Stimulated activated CD8-positive, alpha-beta memory T cell treated with anti-CD3 and anti-CD28 coated beads, Interleukin-7, amount 100 ng/mL, for 1 hour (primary cell): ENCODE measurements around the gene ADCK2.
"Not testable (repeated sequence)": the region's sequence is repeated elsewhere in the genome, so short reads cannot be mapped to it uniquely, and the experiment has no call there.

Experiments
- DNase-seq, 2 donors: peaks; one replicate each; pipeline ENCODE4 v3.0.0-alpha.2; 2020; ENCODE audit warnings: low read depth in 2 of 2

The ADCK2 gene

DNA sequence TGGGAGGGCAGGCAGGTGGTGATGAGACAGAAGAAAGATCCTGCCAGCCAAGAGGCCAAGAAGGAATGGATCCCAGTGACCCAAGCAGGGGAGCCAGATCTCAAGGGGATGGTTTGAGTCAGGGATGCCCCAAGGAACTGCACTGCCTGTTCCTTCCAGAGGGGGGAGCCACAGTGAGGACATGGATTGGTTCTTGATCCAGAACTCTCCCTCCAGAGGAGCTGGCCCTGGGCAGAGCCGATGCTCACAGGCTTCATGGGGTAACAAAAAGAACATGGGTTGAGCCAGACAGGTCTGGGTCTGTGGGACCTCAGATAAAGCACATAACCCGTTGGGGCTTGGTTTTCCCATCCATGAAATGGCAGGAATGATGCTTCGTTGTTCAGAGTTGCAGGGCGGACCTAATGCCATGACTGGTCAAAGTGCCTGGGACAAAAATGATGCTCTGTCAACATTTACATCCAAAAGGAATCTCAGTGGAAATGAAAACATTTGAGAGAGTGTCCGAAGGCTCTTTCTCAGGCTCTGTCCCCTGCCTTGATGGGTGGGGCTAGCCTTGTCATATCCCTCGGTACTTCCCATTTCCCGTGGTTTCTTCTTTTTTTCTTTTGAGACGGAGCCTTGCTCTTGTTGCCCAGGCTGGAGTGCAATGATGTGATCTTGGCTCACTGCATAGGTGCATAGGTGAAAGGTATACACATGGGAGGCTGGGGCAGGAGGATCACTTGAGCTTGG lies 27.4 kb upstream of the ADCK2 start:
- DNase-seq, result no peak

DNA sequence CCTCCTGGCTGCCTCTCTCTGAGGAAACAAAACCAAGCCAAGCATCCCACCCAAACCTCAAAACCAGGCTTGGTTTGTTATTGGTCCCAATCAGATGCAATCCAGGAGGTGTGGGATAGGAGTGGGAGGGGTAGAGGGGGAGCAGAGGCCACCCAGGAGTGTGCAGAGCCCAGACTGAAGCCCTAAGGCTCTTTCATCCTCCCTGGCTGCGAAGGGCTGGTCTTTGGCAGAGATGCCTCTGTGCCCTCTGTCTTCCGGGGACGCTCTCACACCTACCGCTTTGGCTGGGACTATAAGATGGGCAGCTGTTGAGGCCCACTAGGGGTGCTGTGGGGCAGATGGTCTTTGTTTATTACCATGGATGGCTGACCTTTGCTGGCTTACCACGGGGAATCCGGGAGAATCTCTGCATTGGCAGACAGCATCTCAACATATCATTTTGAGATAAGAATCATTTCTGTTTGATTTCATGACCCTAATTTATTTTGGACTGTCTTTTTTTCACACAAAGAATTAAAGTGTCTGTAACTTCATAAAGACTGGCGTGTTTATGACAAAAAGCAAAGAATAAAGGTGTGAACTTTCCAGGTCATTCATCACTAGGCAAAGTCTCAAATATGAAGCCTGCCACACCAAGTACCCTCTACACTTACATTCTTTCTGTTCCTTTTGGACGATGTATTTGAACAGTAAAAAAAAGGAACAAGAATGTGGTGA lies 25.7 kb upstream of the ADCK2 start:
- DNase-seq, result no peak

DNA sequence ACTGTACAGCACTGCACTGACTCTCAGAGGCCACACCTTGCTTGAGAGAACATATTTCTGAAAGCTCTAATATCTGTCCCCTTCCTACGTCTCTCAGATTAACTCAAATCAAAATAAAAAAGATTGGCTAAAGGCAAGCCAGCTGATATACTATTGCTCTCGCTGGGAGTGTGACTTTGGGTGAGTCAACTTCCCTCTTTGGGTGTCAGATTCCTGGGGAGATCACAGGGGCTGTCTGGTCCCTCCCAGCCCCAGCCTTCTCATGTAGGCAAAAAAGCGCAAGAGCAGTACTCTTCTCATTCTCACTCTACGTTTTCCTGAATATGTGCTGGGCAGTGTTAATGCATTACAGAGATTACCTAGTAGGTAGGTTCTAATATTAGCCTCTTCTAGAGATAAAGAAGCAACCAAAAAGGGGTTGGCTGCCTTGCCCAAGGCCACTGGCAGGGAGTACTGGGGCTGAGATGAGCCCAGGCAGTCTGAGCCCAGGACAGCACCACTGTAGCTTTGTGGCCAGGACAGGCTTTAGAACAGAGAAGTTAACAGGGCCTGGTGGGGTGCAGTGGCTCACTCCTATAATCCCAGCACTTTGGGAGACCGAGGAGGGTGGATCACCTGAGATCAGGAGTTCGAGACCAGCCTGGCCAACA lies 23.1 kb upstream of the ADCK2 start:
- DNase-seq, result no peak

DNA sequence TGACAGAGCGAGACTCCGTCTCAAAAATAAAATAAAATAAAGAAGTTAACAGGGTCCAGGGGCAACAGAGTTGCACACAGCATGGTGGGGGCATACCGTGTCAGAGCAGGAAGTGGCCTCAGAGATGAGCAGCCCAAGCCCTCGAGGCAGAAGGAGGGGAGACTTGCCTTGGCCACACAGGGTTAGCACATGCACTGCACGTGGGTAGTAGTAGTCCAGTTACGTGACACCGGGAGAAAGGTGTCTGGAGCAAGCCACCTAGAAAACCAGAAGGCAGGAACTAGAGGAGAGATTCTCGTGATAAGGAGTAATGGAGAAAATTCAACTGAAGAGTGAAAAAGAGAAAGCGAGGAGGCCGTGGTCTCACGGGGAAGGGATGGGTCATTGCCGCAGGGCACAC lies 22.4 kb upstream of the ADCK2 start:
- no peak for DNase-seq

DNA sequence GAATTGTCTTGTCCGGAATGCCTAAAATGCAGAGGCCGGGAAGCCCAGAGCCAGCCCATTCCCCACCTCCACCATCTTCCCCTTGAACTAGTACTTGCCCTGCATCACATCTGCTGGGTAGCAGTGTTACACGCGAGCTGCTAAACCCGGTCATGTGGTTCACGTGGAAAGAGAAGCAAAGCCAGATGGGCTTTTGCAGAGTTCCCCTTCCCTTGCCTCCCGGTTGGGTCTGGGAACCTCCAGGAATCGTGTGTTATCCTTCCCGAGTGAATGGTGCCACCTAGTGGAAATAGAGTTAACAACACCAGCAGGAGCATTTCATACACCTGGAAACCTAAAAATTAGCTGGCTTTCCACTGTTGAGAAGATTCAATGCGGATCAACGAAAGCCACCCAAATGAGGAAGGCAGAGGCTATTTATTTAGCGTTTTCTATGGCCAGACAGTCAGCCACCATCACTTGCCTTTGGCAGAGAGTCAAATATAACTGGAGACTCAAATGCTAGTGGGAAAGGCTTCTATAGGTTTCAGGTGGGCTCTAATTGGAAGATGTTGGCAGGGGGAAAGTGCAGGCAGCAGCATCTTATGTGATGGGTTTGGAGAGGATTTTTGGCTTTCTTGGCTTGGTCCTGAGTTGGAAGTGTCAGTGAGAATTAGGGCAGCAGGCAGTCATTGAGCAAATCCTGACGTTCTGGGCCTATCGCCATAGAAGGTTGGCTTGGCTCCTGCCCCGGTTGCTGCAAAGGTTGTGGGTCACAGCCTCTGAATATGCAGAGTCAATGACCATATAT lies 19.2 kb upstream of the ADCK2 start:
- DNase-seq, result no peak

DNA sequence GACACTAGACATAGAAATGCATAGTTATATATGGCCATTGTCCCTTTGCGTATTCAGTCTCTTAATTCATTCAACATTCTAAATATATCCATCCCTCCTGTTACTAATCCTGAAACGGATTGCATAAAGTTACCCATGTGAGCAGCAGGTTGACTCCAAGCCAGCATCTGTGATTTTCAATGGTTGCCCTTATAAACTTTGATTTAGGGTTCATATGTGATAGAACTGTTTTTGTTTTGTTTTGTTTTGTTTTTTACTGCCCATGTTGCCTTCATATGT lies 18.7 kb upstream of the ADCK2 start:
- DNase-seq, result no peak

DNA sequence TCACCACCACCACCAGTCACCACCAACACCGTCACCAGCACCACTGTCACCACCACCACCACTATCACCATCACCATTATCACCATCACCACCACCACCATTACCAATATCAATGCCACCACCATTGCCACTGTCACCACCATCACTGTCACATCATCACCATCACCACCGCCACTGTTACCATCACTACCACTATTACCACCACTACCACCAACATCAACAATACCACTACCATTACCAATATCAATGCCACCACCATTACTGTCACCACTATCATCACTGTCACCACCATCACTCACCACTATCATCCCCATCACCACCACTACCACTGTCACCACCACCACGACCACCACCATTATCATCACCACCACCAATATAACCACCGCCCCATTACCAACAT lies 18.1 kb upstream of the ADCK2 start:
- DNase-seq, result no peak

DNA sequence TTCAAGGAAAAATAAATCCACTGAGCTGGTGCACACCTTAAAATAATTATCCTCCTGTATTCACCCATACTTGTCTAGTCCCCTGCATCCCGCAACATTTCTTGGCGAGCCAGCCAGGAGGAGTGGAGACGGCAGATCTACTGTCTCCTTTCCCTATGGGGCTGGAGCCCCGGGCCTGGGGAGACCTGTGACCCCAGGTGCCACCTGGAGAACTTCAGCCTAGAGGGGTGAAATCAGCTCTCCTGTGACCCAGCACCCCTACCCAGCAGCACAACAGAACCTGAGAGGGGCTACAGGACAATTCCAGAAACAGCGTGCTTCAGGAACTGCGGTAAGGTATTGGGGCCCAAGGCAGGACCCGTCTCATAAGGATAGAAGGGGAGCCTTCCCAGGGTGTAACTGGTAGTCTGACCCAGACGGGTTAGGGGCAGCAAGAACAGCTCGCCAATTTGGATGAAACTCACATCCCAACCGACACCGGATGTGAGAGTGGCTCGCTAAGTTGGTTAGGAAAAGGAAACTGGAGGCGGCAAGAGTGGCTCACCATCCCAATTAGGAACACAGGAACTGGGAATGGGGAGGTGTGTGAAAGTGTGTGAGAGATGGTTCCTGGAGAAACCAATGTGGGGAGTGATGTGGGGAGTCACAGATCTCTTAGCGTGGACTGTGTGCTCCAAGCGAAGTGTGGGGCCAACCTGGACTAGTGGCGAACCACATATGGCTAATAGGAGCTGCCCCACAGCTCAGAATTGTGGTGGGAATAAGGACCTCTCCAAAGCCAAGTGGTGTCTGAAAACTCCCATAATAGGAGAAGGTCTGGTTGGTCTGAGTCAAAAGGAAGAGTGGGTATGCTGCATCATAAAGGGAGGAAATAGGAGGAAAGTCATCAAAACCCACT lies 17.0 kb upstream of the ADCK2 start:
- DNase-seq, result no peak

DNA sequence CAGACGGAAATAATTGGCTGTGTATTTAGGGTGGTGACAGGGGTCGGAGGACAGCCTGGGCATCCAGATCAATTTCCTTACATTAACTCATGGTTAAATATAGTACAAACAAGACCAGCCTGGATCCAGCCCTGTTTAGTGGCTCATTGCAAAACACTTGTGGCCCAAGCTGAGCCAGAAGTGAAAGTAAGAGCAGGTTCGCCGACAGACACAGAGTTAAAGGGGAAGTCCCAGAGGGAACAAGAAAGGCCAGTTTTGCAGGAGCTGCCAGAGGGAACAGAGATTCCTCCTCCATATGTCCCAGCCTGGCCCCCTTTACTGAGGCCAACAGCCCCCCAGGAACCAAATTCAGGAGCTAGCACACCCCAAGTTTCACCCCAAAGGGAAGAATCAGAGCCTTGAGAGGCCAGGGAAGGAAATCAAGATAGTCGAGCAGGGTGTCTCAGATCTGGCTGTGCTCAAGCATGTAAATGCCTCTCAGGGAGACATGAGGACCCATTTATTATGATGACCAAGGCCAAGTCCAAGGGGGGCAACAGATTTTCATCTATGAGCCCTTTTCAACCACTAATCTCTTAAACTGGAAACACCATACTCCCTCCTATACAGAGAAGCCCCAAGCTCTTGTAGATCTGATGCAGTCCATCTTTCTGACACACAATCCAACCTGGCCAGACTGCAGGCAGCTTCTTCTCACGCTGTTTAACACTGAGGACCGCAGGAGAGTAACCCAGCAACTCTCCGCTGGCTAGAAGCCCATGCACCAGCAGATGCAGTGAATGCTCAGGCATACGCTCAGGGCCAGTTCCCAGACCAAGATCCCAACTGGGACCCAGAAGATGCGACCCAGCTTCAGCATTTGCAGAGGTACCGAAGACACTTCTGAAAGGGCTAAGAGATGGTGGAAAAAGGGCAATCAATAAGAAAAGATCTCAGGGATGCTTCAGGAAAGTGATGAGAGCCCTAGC lies 15.9 kb upstream of the ADCK2 start:
- DNase-seq, result no peak

DNA sequence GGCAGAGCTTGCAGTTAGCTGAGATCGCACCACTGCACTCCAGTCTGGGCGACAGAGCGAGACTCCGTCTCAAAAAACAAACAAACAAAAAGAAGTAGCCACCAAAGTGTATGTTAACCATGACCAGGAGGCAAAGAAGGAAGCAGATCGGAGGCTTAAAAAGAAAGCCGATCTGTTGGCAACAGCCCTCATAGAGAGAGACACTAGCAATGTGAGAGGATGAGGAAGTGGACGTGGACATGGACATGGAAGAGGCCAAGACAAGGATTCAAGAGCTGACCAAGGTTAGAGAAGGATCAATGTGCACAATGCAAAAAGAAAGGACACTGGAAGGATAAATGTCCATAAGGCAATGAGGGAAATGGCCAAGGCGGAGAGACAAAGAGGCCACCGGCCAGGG lies 14.9 kb upstream of the ADCK2 start:
- DNase-seq, result no peak

DNA sequence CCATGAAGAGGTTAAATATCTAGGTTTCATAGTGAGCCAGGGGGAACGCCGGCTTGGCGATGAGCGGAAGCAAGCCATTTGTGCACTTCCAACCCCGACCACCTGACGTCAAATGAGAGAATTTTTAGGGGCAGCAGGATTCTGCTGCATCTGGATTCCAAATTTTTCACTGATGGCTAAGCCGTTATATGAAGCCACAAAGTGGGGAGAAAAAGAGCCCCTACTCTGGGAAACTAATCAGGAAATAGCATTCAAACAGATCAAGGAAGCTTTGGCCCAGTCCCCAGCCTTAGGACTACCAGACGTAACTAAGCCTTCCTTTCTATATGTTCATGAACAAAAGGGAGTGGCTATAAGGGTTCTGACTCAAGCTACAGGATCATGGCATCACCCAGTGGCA lies 12.9 kb upstream of the ADCK2 start:
- no peak for DNase-seq

DNA sequence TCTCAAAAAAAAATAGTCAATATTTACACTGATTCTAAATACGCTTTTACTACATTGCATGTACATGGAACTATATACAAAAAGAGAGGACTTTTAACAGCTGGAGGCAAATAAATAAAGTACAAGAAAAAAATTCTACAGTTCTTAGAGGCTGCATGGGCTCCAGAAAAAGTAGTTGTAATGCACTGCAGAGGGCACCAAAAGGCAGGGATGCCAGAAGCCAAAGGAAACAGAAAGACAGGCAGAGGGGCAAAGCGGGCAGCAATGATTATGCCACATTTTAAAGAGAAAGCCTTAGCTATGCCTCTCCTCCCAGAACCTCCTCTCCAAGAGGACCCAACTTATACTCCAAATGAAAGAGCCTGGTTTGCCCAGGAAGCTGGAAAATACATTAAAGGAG lies 11.6 kb upstream of the ADCK2 start:
- DNase-seq, result no peak

DNA sequence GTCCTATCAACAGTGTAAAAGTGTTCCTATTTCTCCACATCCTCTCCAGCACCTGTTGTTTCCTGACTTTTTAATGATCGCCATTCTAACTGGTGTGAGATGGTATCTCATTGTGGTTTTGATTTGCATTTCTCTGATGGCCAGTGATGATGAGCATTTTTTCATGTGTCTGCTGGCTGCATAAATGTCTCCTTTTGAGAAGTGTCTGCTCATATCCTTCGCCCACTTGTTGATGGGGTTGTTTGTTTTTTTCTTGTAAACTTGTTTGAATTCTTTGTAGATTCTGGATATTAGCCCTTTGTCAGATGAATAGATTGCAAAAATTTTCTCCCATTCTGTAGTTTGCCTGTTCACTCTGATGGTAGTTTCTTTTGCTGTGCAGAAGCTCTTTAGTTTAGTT lies 9.8 kb upstream of the ADCK2 start:
- not testable (repeated sequence) for DNase-seq

DNA sequence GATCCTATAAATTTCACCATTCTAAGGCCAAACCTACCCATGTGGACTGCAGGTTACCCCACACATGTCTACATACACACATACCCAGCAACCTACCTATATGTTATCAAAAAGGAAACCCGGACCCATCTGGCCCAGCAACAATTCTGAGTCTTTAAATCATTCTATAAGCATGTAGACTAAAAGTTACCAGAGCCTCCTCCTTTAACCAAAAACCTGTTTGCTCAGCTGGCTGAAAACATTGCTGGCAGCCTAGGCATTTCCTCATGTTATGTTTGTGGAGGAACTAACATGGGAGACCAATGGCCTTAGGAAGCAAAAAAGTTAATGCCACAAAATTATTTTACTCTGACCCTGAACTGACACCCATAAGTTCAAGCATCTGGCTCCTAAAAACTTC lies 5.3 kb upstream of the ADCK2 start:
- DNase-seq, result no peak

DNA sequence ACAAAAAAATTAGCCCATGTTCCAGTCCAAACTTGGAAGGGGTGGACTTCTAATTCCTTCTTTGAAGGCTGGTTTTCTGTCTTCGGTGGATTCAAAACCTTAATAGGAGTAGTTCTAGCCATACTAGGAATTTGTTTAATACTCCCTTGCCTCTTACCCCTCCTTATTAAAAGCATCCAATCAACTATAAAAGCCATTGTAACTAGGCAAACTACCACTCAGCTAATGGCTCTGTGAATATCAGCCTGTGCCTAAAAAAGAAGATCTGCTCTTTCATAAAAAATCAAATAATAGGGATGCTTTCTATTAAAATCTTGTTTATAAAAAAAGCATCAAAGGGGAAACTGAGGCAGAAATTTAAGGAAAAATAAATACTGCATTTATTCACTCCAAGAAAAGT lies 4.1 kb upstream of the ADCK2 start:
- DNase-seq, result no peak

DNA sequence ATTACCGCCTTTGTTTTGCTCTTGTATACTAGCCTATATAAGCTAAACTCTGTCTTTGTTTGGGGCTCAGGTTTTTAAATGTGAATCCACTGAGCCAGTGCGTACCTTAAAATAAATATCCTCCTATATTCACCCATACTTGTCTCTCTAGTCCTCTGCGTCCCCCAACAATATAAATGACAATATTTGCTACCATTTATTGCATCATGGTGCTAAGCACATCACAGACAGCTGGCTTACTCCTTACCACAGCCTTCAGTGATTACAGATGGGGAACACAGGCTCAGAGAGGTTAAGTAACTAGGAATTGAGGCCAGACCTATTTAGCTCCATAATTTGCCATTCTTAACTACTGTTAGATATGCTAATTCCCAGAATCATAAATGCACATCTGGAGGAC lies 3.4 kb upstream of the ADCK2 start:
- DNase-seq, result no peak

DNA sequence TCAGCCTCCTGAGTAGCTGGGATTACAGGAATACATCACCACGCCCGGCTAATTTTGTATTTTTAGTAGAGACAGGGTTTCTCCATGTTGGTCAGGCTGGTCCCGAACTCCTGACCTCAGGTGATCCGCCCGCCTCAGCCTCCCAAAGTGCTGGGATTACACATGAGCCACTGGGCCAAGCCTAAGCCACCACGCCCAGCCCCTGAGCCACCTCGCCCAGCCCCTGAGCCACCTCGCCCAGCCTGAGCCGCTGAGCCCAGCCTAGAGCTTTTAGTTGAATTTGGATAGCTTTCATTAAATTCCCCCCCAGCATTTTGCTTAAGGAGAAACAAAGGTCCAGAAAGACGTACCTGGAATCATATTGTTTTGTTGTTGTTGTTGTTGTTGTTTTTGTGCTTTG lies 2.9 kb upstream of the ADCK2 start:
- not testable (repeated sequence) for DNase-seq

DNA sequence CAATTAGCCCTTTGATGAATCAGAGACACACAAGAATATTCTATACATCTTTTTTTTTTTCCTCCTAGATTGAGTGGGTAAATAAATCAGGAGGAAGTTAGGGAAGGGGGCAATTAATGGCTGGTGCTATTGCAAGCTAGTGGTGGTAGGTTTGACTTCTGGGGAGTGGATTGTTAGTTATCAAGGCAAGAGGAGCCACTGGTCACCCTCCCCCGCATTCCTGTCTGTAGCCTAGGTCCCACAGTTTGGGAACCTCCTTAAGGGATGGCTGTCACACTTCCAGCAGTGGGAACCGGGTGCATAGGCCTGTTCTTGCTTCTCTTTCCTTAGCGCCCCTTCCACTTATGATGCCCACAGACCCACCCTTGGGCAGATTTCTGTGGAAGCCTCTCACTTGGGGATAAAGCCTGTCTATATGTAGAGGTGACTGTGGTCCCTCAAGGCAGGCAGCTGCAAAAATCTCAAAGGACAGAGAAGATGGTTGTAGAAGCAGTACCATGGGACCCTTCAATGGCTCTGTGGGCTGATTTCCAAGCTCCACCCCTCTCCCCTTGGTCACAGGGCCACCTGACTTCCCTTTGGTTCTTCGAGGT lies 2.3 kb upstream of the ADCK2 start:
- no peak for DNase-seq

DNA sequence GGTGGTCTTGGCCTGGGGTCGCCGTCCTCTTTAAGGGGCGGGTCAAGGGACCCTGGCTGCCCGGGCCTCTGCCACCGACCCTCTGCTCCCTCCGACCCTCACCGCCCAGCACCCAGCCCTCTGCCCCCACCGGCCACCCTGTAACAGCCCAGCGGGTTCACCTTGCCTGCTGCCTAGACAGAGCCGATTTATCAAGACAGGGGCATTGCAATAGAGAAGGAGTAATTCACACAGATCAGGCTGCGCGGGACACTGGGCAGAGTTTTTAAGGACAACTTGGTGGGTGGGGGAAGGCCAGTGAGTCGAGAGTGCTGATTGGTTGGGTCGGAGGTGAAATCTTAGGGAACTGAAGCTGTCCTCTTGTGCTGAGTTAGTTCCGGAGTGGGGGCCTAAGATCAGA lies 779 bp upstream of the ADCK2 start:
- no peak for DNase-seq
